ENCODE results near the gene UBTFL1. TPM values are rescaled to one million over a fixed set of nuclear protein-coding genes. Genes with fewer than 3 reads are reported as not detected.

Gene UBTFL1
- total RNA-seq, 1 experiment from 2014 or later, result not detected

DNA sequence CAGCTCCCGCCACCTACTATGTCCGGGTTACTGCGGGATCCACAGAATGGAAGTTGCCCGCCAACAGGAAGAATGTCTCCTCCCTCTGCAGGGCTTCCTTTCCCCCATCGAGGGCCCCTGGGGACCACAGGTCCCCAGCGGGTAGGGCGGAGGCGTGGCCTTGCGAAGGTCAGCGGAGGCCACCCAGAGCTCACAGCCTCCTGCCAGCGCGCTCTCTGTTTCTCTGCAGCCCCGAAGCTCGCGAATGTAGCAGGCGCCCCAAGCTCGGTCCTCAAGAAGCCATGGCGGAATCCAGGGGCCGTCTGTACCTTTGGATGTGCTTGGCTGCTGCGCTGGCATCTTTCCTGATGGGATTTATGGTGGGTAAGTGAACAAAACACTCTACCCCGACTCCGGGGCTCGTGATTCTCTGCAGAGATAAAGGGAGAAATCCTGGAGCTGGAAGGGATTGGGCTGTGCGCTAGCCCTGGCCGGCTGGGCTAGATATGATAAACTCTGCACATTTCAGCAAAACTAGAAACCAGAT is 48.8 kb downstream of the UBTFL1 start, which contains the start of gene NAALAD2:
TSS of gene NAALAD2 (plus strand) at position 186 of the 526 bp plus-strand sequence. CDS start at position 282, 96 bp downstream.
- intact Hi-C loops (cut with micrococcal nuclease; ENCODE audit: unreplicated experiment), result loop anchor here (1.0 kb wide), 2 partner anchors 8 to 37 kb away; no protein-coding TSS in a partner anchor
- Mint-ChIP-seq H3K27ac (ENCODE audit: unreplicated experiment) (peak within 1 kb of the TSS; percentile 59), H3K4me1 (ENCODE audit: low read depth, unreplicated experiment) (peaks cover 31% of the 10 kb centered on the region), H3K36me3 (ENCODE audit: insufficient read depth, unreplicated experiment) (peaks cover 46% of the 10 kb centered on the region), H3K4me3 (ENCODE audit: unreplicated experiment) (peak within 1 kb of the TSS; percentile 77), H3K9me3 (ENCODE audit: unreplicated experiment) (peaks cover 10% of the 10 kb centered on the region), H3K27me3 (ENCODE audit: insufficient read depth, unreplicated experiment) (no peaks in the 10 kb centered on the region)
- Histone ChIP-seq H3K9me3 (no peaks in the 10 kb centered on the region), H3K4me1 (peaks cover 53% of the 10 kb centered on the region), H3K4me3 (ENCODE audit: low read depth, low read length) (peak within 1 kb of the TSS; percentile 50), H3K36me3 (ENCODE audit: control insufficient read depth, insufficient read depth, low read length) (no peaks in the 10 kb centered on the region), H3K27me3 (replicated peaks; ENCODE audit: control insufficient read depth, insufficient read depth, low read length) (no peaks in the 10 kb centered on the region)
- CTCF ChIA-PET, result interaction anchor here (0.8 kb wide), 1 partner anchor 525 kb away, joined by 3 read pairs; no protein-coding TSS in a partner anchor
- no TSS peak for BruUV-seq (replicated peaks)
- TF ChIP-seq, protein P1, sequence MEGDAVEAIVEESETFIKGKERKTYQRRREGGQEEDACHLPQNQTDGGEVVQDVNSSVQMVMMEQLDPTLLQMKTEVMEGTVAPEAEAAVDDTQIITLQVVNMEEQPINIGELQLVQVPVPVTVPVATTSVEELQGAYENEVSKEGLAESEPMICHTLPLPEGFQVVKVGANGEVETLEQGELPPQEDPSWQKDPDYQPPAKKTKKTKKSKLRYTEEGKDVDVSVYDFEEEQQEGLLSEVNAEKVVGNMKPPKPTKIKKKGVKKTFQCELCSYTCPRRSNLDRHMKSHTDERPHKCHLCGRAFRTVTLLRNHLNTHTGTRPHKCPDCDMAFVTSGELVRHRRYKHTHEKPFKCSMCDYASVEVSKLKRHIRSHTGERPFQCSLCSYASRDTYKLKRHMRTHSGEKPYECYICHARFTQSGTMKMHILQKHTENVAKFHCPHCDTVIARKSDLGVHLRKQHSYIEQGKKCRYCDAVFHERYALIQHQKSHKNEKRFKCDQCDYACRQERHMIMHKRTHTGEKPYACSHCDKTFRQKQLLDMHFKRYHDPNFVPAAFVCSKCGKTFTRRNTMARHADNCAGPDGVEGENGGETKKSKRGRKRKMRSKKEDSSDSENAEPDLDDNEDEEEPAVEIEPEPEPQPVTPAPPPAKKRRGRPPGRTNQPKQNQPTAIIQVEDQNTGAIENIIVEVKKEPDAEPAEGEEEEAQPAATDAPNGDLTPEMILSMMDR (IDR thresholded peaks at IDR 0.05; ENCODE audit: insufficient read depth in 1 of 2, low read depth in 1 of 2, low read length in 1 of 2, severe bottlenecking in 1 of 2, unreplicated experiment in 1 of 2), result no peak
- POLR2A ChIA-PET, result interaction anchor here (0.5 to 1.0 kb wide), 2 partner anchors 32 to 37 kb away, joined by 3 to 7 read pairs; no protein-coding TSS in a partner anchor
- DNase-seq, result peak; percentile 90 to 93

DNA sequence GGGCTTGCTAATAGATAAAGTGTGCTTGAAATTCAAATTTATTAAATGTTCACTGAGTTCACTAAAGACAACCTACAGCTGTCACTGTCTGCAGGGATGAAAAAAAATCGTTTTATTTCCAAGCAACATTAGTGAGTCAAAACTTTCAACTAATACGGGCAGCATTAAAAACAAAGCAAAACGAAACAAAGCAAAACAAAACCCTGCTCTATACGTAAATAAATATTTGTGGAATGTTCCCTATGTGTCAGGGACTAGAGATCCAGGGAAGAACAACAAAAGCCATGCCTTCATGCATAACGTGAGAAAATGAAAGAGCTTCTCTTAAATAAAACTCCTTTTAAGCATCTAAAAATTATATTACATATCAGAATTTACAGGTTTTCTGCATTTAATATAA is 49.3 kb downstream of the UBTFL1 start:
- peaks cover 48% of the 10 kb centered on the region for H3K36me3 Mint-ChIP-seq (ENCODE audit: insufficient read depth, unreplicated experiment)
- Histone ChIP-seq H3K36me3 (ENCODE audit: control insufficient read depth, insufficient read depth, low read length) (no peaks in the 10 kb centered on the region), H3K4me3 (ENCODE audit: low read depth, low read length) (peak overlapping the region; percentile 50), H3K27me3 (replicated peaks; ENCODE audit: control insufficient read depth, insufficient read depth, low read length) (no peaks in the 10 kb centered on the region), H3K4me1 (peaks cover 58% of the 10 kb centered on the region), H3K9me3 (no peaks in the 10 kb centered on the region)
- CTCF ChIA-PET, result interaction anchor here (0.8 kb wide), 1 partner anchor 9 kb away, joined by 3 read pairs; no protein-coding TSS in a partner anchor
- TF ChIP-seq, protein P1 (IDR thresholded peaks at IDR 0.05; ENCODE audit: insufficient read depth in 1 of 2, low read depth in 1 of 2, low read length in 1 of 2, severe bottlenecking in 1 of 2, unreplicated experiment in 1 of 2), result no peak
- H3K27ac Mint-ChIP-seq (ENCODE audit: unreplicated experiment), result peak overlapping the region; percentile 59
- H3K4me1 Mint-ChIP-seq (ENCODE audit: low read depth, unreplicated experiment), result peaks cover 34% of the 10 kb centered on the region
- H3K4me3 Mint-ChIP-seq (ENCODE audit: unreplicated experiment), result peak overlapping the region; percentile 77
- no peak for DNase-seq
- POLR2A ChIA-PET, result interaction anchor here (0.5 kb wide), 1 partner anchor 31 kb away, joined by 7 read pairs; no protein-coding TSS in a partner anchor
- H3K27me3 Mint-ChIP-seq (ENCODE audit: insufficient read depth, unreplicated experiment), result no peaks in the 10 kb centered on the region
- intact Hi-C loops (cut with micrococcal nuclease; ENCODE audit: unreplicated experiment), result no loop called here
- peaks cover 6% of the 10 kb centered on the region for H3K9me3 Mint-ChIP-seq (ENCODE audit: unreplicated experiment)
- no TSS peak for BruUV-seq (replicated peaks)

Other genes starting within 250 kb of the UBTFL1 start
- gene TRIM64B, start 207.5 kb upstream of the UBTFL1 start, total RNA-seq (2022), result not detected in 2 replicates
- not detected in 2 replicates for gene TRIM49D1, start 163.7 kb upstream of the UBTFL1 start, total RNA-seq (2022)
- gene TRIM49D2, start 161.9 kb upstream of the UBTFL1 start, total RNA-seq (2022), result not detected in 2 replicates
- not detected in 2 replicates for gene TRIM64, start 119.9 kb upstream of the UBTFL1 start, total RNA-seq (2022)
- not detected in 2 replicates for gene TRIM49C, start 54.8 kb upstream of the UBTFL1 start, total RNA-seq (2022)
- 139 and 142 TPM in 2 replicates for gene NAALAD2, start 48.7 kb downstream of the UBTFL1 start, total RNA-seq (2022)
- 194 and 227 TPM in 2 replicates for gene CHORDC1, start 137.1 kb downstream of the UBTFL1 start, total RNA-seq (2022)

All from Caco-2 (cell line).